ENCODE results near the gene JAK1.
A peak's percentile ranks its signal among the peaks of the same experiment; 100 is the strongest.
"Not testable (repeated sequence)": the region's sequence is repeated elsewhere in the genome, so short reads cannot be mapped to it uniquely, and the experiment has no call there.

The JAK1 gene

DNA sequence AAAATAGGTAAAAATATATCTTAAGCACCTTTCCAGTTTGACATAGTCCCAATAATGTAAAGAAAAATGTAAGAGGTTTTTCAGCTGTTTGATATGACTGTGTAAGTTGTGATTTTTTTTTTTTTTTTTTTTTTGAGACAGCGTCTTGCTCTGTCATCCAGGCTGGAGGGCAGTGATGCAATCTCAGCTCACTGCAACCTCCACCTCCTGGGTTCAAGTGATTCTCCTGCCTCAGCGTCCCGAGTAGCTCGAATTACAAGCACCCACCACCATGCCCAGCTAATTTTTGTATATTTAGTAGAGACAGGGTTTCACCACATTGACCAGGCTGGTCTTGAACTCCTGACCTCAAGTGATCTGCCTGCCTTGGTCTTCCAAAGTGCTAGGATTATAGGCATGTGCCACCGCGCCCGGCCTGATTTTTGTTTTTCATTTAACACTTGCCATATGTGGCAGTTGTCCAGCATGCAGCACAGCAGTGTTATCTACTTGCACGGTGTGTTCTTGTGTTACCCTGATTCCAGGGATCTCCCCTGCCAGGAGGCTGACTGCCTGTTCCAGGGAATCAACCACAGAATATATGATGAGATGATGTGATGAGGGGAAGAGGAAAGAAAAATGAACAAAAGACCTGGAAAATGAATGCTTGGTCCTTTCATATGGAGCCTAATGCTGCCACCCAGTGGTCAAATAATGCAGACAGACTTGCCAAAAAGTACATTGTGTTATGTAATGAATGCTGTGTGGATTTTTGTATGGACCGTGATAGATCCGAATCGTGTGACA is 142.5 kb downstream of the JAK1 start:
- in situ Hi-C loops (cut with HindIII; ENCODE audit: low sequenced_read_pairs) = no loop called here
- peak; percentile 80 for DNase-seq (ENCODE audit: low read depth, low spot score)
- no peak overlapping the region for H3K4me3 ChIP-seq (ENCODE audit: low read depth, low read length)
- TF ChIP-seq, protein P1, sequence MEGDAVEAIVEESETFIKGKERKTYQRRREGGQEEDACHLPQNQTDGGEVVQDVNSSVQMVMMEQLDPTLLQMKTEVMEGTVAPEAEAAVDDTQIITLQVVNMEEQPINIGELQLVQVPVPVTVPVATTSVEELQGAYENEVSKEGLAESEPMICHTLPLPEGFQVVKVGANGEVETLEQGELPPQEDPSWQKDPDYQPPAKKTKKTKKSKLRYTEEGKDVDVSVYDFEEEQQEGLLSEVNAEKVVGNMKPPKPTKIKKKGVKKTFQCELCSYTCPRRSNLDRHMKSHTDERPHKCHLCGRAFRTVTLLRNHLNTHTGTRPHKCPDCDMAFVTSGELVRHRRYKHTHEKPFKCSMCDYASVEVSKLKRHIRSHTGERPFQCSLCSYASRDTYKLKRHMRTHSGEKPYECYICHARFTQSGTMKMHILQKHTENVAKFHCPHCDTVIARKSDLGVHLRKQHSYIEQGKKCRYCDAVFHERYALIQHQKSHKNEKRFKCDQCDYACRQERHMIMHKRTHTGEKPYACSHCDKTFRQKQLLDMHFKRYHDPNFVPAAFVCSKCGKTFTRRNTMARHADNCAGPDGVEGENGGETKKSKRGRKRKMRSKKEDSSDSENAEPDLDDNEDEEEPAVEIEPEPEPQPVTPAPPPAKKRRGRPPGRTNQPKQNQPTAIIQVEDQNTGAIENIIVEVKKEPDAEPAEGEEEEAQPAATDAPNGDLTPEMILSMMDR (IDR thresholded peaks at IDR 0.05; ENCODE audit: low read depth, low read length) = peak; percentile 70

DNA sequence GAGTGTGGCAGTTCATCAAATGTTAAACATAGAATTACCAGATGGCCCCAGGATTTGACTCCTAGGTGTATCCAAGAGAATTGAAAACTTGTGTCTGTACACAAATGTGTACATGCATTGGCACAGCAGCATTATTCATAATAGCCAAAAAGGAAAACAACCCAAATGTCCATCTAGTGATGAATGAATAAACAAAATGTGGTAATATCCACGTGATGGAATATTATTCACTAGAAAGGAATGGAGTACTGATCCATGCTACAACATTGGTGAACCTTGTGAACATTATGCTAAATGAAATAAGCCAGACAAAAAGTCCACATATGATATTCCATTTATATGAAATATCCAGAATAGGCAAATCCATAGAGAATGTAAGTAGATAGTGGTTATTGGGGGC is 143.7 kb downstream of the JAK1 start:
- no peak for DNase-seq (ENCODE audit: low read depth, low spot score)
- TF ChIP-seq, protein P1 (IDR thresholded peaks at IDR 0.05; ENCODE audit: low read depth, low read length) = no peak
- in situ Hi-C loops (cut with HindIII; ENCODE audit: low sequenced_read_pairs) = no loop called here
- H3K4me3 ChIP-seq (ENCODE audit: low read depth, low read length) = no peak overlapping the region

DNA sequence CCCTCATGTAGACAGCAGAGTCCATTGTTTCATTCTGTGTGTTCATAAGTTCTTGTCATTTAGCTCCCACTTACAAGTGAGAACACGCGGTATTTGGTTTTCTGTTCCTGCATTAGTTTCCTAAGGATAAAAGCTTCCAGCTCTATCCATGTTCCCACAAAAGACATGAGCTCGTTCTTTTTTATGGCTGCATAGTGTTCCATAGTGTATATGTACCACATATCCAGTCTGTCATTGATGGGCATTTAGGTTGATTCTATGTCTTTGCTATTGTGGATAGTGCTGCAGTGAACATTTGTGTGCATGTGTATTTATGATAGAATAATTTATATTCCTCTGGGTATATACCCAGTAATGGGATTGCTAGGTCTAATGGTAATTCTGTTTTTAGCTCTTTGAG is 145.8 kb downstream of the JAK1 start:
- in situ Hi-C loops (cut with HindIII; ENCODE audit: low sequenced_read_pairs); H3K4me3 ChIP-seq (ENCODE audit: low read depth, low read length); DNase-seq (ENCODE audit: low read depth, low spot score): not testable (repeated sequence)

DNA sequence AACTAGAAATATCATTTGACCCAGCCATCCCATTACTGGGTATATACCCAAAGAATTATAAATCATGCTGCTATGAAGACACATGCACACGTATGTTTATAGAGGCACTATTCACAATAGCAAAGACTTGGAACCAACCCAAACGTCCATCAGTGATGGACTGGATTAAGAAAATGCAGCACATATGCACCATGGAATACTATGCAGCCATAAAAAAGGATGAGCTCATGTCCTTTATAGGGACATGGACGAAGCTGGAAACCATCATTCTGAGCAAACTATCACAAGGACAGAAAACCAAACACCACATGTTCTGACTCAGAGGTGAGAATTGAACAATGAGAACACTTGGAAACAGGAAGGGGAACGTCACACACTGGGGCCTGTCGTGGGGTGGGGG is 149.0 kb downstream of the JAK1 start:
- DNase-seq (ENCODE audit: low read depth, low spot score); H3K4me3 ChIP-seq (ENCODE audit: low read depth, low read length); in situ Hi-C loops (cut with HindIII; ENCODE audit: low sequenced_read_pairs): not testable (repeated sequence)

DNA sequence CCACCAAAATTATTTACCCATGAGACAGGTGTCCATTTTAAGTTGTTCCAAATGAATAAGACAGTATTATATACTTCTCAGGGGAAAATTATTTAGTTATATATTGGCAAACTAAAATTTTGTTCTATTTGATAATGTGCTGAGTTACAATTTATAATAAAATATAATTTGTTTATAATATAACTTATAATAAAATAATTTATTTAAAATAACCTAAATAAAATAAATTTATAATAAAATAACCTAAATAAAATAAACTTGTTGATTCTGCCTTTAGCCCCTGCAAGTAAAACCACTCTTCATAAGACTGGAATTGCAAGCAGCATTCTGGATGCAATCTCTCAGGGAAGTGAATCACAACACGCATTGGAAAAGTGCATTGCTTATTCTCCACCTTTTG is 151.9 kb downstream of the JAK1 start:
- in situ Hi-C loops (cut with HindIII; ENCODE audit: low sequenced_read_pairs) = no loop called here
- H3K4me3 ChIP-seq (ENCODE audit: low read depth, low read length) = no peak overlapping the region
- TF ChIP-seq, protein P1 (IDR thresholded peaks at IDR 0.05; ENCODE audit: low read depth, low read length) = no peak
- no peak for DNase-seq (ENCODE audit: low read depth, low spot score)

DNA sequence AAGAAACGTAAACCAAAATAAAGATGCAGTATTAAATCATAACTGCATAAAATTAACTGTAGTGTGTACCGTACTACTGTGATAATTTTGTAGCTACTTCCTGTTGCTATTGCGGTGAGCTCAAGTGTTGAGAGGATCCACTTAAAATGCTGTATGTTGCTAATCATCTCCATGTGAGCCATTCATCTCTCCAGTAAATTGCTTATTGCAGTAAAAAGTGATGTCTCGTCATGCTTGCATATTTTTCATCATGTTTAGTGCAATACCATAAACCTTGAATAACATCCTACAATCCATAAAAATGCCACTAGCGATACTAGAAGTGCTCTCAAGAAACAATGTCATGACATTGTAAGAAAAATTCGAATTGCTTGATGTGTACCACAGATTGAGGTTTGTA is 155.2 kb downstream of the JAK1 start:
- in situ Hi-C loops (cut with HindIII; ENCODE audit: low sequenced_read_pairs) = no loop called here
- TF ChIP-seq, protein P1 (IDR thresholded peaks at IDR 0.05; ENCODE audit: low read depth, low read length) = no peak

DNA sequence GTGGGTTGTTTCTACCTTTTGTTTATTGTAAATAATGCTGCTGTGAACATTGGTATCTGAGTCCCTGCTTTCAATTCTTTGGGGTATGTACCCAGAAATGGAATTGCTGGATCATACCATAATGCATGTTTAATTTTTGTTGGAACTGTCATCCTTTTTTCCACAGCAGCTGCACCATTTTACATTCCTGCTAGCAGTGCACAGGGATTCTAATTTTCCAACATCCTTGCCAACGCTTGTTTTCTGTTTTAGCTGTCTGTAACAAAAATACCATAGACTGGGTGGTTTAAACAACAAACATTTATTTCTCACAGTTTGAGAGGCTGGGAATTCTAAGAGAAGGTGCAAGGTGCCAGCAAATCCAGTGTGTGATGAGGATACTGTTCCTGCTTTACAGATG is 156.3 kb downstream of the JAK1 start:
- in situ Hi-C loops (cut with HindIII; ENCODE audit: low sequenced_read_pairs) = no loop called here
- no peak for DNase-seq (ENCODE audit: low read depth, low spot score)
- no peak overlapping the region for H3K4me3 ChIP-seq (ENCODE audit: low read depth, low read length)
- TF ChIP-seq, protein P1 (IDR thresholded peaks at IDR 0.05; ENCODE audit: low read depth, low read length) = no peak

More for the DNA sequence above, 155.2 kb downstream of the JAK1 start:
- no peak overlapping the region for H3K4me3 ChIP-seq (ENCODE audit: low read depth, low read length)
- DNase-seq (ENCODE audit: low read depth, low spot score) = no peak
